ENCODE measurements around the gene SLC49A3.

DNA sequence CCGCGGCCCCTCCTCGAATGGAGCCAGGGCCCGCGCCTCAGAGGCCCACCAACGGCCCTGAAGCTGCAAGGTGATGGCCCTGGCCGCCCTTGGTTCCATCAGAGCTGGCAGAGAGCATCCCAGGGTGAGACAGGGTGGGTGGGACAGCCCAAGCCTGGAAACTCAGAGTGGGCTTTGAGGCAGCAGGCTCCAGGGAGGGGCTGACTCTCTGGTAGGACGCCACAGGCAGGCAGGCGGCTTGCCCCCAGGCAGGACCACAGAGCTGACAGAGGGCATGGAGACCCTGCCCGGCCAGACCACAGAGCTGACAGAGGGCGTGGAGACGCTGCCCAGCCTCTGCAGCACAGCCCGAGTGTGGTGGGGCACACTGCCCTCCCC, 9.9 kb downstream of the SLC49A3 start:
- TF ChIP-seq CTCF (optimal IDR thresholded peaks at IDR 0.05 in 1 of 3, IDR thresholded peaks at IDR 0.05 in 1 of 3, conservative IDR thresholded peaks at IDR 0.05 in 1 of 3; ENCODE audit: extremely low read depth in 1 of 3, insufficient read depth in 2 of 3, low read length in 3 of 3) (no peak), EZH2 (IDR thresholded peaks at IDR 0.05; ENCODE audit: low read length) (no peak)
